Mammary epithelial cell (primary cell): Measurements from ENCODE around the gene PTPRM.

Experiments used
- EZH2 ChIP-seq: IDR thresholded peaks from 2 replicates; pipeline ENCODE4 v1.6.1; 2012; ENCODE audit warnings: low read length, inconsistent platforms, borderline replicate concordance
- TF ChIP-seq, protein P1 (sequence below), 2 donors: IDR thresholded peaks in 1 of 2; conservative IDR thresholded peaks in 1 of 2; 2 replicates each; pipeline ENCODE4 v1.5.1; 2011 to 2012; ENCODE audit warnings: inconsistent platforms in 2 of 2, low read length in 2 of 2, mild to moderate bottlenecking in 2 of 2, control low read depth in 1 of 2, low read depth in 1 of 2; ENCODE audit not compliant: insufficient read depth in 1 of 2; ENCODE audit errors: extremely low read depth in 1 of 2

DNA sequence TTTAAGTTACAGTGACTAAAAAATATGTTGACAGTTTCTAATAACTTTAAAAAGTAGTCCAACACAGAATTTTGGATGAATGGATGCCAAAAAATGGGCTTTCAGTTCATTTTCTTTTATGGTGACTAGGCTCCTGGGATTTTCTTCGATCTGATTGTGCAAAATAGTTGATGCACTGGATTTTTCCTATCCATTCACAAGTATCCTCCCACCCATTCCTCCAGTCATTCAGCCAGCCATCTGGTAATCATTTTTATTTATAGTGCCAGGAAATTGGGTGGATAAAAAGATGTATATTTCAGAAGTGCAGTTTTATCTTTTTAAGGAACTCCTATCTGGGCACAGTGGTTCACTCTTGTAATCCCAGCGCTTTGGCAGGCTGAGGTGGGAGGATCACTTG lies 175.1 kb downstream of the PTPRM start:
- TF ChIP-seq, protein P1, sequence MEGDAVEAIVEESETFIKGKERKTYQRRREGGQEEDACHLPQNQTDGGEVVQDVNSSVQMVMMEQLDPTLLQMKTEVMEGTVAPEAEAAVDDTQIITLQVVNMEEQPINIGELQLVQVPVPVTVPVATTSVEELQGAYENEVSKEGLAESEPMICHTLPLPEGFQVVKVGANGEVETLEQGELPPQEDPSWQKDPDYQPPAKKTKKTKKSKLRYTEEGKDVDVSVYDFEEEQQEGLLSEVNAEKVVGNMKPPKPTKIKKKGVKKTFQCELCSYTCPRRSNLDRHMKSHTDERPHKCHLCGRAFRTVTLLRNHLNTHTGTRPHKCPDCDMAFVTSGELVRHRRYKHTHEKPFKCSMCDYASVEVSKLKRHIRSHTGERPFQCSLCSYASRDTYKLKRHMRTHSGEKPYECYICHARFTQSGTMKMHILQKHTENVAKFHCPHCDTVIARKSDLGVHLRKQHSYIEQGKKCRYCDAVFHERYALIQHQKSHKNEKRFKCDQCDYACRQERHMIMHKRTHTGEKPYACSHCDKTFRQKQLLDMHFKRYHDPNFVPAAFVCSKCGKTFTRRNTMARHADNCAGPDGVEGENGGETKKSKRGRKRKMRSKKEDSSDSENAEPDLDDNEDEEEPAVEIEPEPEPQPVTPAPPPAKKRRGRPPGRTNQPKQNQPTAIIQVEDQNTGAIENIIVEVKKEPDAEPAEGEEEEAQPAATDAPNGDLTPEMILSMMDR (conservative IDR thresholded peaks at IDR 0.05 in 1 of 2, IDR thresholded peaks at IDR 0.05 in 1 of 2; ENCODE audit: extremely low read depth in 1 of 2, insufficient read depth in 1 of 2, low read depth in 1 of 2, low read length in 2 of 2), result no peak
- no peak for TF ChIP-seq EZH2
